IPS-15b (cell line): Measurements from ENCODE around the gene TINAG.

ENCODE experiments used
- H3K27me3 ChIP-seq: one replicate; pipeline ENCODE4 v1.6.1; 2013; ENCODE audit warnings: low read length; ENCODE audit not compliant: control insufficient read depth, insufficient read depth
- H3K36me3 ChIP-seq: one replicate; pipeline ENCODE4 v1.6.1; 2013; ENCODE audit warnings: low read length; ENCODE audit not compliant: control insufficient read depth, insufficient read depth
- H3K4me1 ChIP-seq: one replicate; pipeline ENCODE4 v1.6.1; 2013; ENCODE audit warnings: mild to moderate bottlenecking, low read length; ENCODE audit not compliant: control insufficient read depth, insufficient read depth
- H3K4me3 ChIP-seq: one replicate; pipeline ENCODE4 v1.5.1; 2013; ENCODE audit warnings: low read depth, low read length
- H3K9ac ChIP-seq: one replicate; pipeline ENCODE4 v1.6.1; 2013; ENCODE audit warnings: low read depth, mild to moderate bottlenecking, low read length
- H3K9me3 ChIP-seq: one replicate; pipeline ENCODE4 v1.6.1; 2013; ENCODE audit warnings: mild to moderate bottlenecking, low read length; ENCODE audit not compliant: control insufficient read depth, insufficient read depth

The TINAG gene

GRCh38 chr6:54308289-54308985 is at the start of gene TINAG:
Gene TINAG (plus strand): TSS chr6:54308441. CDS start chr6:54308551, 110 bp downstream.
- no peaks in the 10 kb centered on the region for H3K36me3 ChIP-seq
- no peaks in the 10 kb centered on the region for H3K27me3 ChIP-seq
- no peak within 1 kb of the TSS for H3K9ac ChIP-seq
- H3K4me1 ChIP-seq, result no peaks in the 10 kb centered on the region
- H3K9me3 ChIP-seq, result no peaks in the 10 kb centered on the region
- no peak within 1 kb of the TSS for H3K4me3 ChIP-seq

GRCh38 chr6:54260025-54260424 is 48.2 kb upstream of the TINAG start:
- Histone ChIP-seq H3K4me3 (no peak overlapping the region), H3K9me3 (no peaks in the 10 kb centered on the region), H3K36me3 (no peaks in the 10 kb centered on the region), H3K4me1 (peaks cover 17% of the 10 kb centered on the region), H3K9ac (no peak overlapping the region), H3K27me3 (no peaks in the 10 kb centered on the region)

- H3K4me3 ChIP-seq, result no peak overlapping the region
- H3K4me1 ChIP-seq, result peaks cover 17% of the 10 kb centered on the region
- no peaks in the 10 kb centered on the region for H3K9me3 ChIP-seq
- no peaks in the 10 kb centered on the region for H3K27me3 ChIP-seq
- no peaks in the 10 kb centered on the region for H3K36me3 ChIP-seq
- H3K9ac ChIP-seq, result no peak overlapping the region
These were observed 45.7 kb upstream of the TINAG start for GRCh38 chr6:54262499-54262898.

GRCh38 chr6:54262971-54263370 is 45.3 kb upstream of the TINAG start:
- H3K4me1 ChIP-seq, result peaks cover 17% of the 10 kb centered on the region
- H3K9ac ChIP-seq, result no peak overlapping the region
- no peaks in the 10 kb centered on the region for H3K36me3 ChIP-seq
- H3K9me3 ChIP-seq, result no peaks in the 10 kb centered on the region
- no peaks in the 10 kb centered on the region for H3K27me3 ChIP-seq
- no peak overlapping the region for H3K4me3 ChIP-seq

- Histone ChIP-seq H3K4me1 (peaks cover 17% of the 10 kb centered on the region), H3K27me3 (no peaks in the 10 kb centered on the region), H3K9ac (no peak overlapping the region), H3K36me3 (no peaks in the 10 kb centered on the region), H3K4me3 (no peak overlapping the region), H3K9me3 (no peaks in the 10 kb centered on the region)
These were observed 43.5 kb upstream of the TINAG start for GRCh38 chr6:54264581-54265272.

GRCh38 chr6:54266400-54266923 is 41.8 kb upstream of the TINAG start:
- peaks cover 14% of the 10 kb centered on the region for H3K4me1 ChIP-seq
- no peaks in the 10 kb centered on the region for H3K36me3 ChIP-seq
- H3K9me3 ChIP-seq, result no peaks in the 10 kb centered on the region
- H3K4me3 ChIP-seq, result no peak overlapping the region
- no peak overlapping the region for H3K9ac ChIP-seq
- no peaks in the 10 kb centered on the region for H3K27me3 ChIP-seq

- Histone ChIP-seq H3K4me3 (no peak overlapping the region), H3K9ac (no peak overlapping the region), H3K36me3 (no peaks in the 10 kb centered on the region), H3K27me3 (no peaks in the 10 kb centered on the region), H3K9me3 (no peaks in the 10 kb centered on the region), H3K4me1 (peaks cover 10% of the 10 kb centered on the region)
These were observed 40.4 kb upstream of the TINAG start for GRCh38 chr6:54267798-54268197.

GRCh38 chr6:54273214-54273820 is 34.9 kb upstream of the TINAG start:
- no peak overlapping the region for H3K4me3 ChIP-seq
- H3K9ac ChIP-seq, result no peak overlapping the region
- H3K36me3 ChIP-seq, result no peaks in the 10 kb centered on the region
- no peaks in the 10 kb centered on the region for H3K9me3 ChIP-seq
- H3K27me3 ChIP-seq, result no peaks in the 10 kb centered on the region
- H3K4me1 ChIP-seq, result no peaks in the 10 kb centered on the region

- Histone ChIP-seq H3K9me3 (no peaks in the 10 kb centered on the region), H3K4me3 (no peak overlapping the region), H3K9ac (no peak overlapping the region), H3K27me3 (no peaks in the 10 kb centered on the region), H3K36me3 (no peaks in the 10 kb centered on the region), H3K4me1 (no peaks in the 10 kb centered on the region)
These were observed 33.9 kb upstream of the TINAG start for GRCh38 chr6:54274383-54274782.

- Histone ChIP-seq H3K4me3 (no peak overlapping the region), H3K4me1 (no peaks in the 10 kb centered on the region), H3K9me3 (no peaks in the 10 kb centered on the region), H3K9ac (no peak overlapping the region), H3K27me3 (no peaks in the 10 kb centered on the region), H3K36me3 (no peaks in the 10 kb centered on the region)
These were observed 26.1 kb upstream of the TINAG start for GRCh38 chr6:54282186-54282585.

GRCh38 chr6:54284161-54284860 is 23.9 kb upstream of the TINAG start:
- no peaks in the 10 kb centered on the region for H3K9me3 ChIP-seq
- H3K9ac ChIP-seq, result no peak overlapping the region
- H3K4me1 ChIP-seq, result no peaks in the 10 kb centered on the region
- H3K27me3 ChIP-seq, result no peaks in the 10 kb centered on the region
- no peak overlapping the region for H3K4me3 ChIP-seq
- no peaks in the 10 kb centered on the region for H3K36me3 ChIP-seq
